OCI-LY1 (cell line): ENCODE data around the gene CGB2.

Experiments used
- H2AFZ ChIP-seq: fragments of 200-600 bp; sonication (generic), shearing (Covaris generic); 2 replicates; pipeline ENCODE4 v1.6.0; 2014; ENCODE audit warnings: antibody characterized with exemption, mild to moderate bottlenecking, low read length
- H3F3A ChIP-seq: fragments of 200-600 bp; sonication (generic), shearing (Covaris generic); 2 replicates; pipeline ENCODE4 v1.6.0; 2014; ENCODE audit warnings: mild to moderate bottlenecking, antibody characterized with exemption, low read length, moderate library complexity; ENCODE audit not compliant: insufficient read depth
- H3K27ac ChIP-seq: fragments of 200-600 bp; sonication (generic); 2 replicates; pipeline ENCODE4 v1.5.1; 2014; ENCODE audit warnings: low read length, mixed run types, mild to moderate bottlenecking, low read depth; ENCODE audit not compliant: poor library complexity, severe bottlenecking
- H3K27me3 ChIP-seq: fragments of 200-600 bp; sonication (generic); 2 replicates; pipeline ENCODE4 v1.6.0; 2014; ENCODE audit warnings: antibody characterized with exemption, mild to moderate bottlenecking, low read length, moderate library complexity; ENCODE audit not compliant: insufficient read depth
- H3K36me3 ChIP-seq: fragments of 200-600 bp; sonication (generic); 2 replicates; pipeline ENCODE4 v1.6.1; 2014; ENCODE audit warnings: mild to moderate bottlenecking, antibody characterized with exemption, low read length, moderate library complexity, mixed read lengths; ENCODE audit not compliant: insufficient read depth
- H3K4me1 ChIP-seq: fragments of 200-600 bp; sonication (generic); 2 replicates; pipeline ENCODE4 v1.5.1; 2014; ENCODE audit warnings: mild to moderate bottlenecking, low read length, moderate library complexity; ENCODE audit not compliant: insufficient read depth, severe bottlenecking
- H3K4me2 ChIP-seq: fragments of 200-600 bp; sonication (generic), shearing (Covaris generic); 2 replicates; pipeline ENCODE4 v1.6.1; 2014; ENCODE audit warnings: low read length
- H3K4me3 ChIP-seq: fragments of 200-600 bp; sonication (generic); 2 replicates; pipeline ENCODE4 v1.5.1; 2014; ENCODE audit warnings: low read length, low read depth, mild to moderate bottlenecking, mixed read lengths; ENCODE audit not compliant: poor library complexity, severe bottlenecking
- H3K79me2 ChIP-seq: fragments of 200-600 bp; shearing (Covaris generic); 2 replicates; pipeline ENCODE4 v1.6.1; 2016; ENCODE audit warnings: mixed run types, low read length, mixed read lengths; ENCODE audit not compliant: insufficient read depth
- H3K9ac ChIP-seq: fragments of 200-600 bp; sonication (generic), shearing (Covaris generic); 2 replicates; pipeline ENCODE4 v1.6.1; 2014; ENCODE audit warnings: mild to moderate bottlenecking, low read length, mixed read lengths
- H3K9me2 ChIP-seq: fragments of 200-600 bp; sonication (generic), shearing (Covaris generic); 2 replicates; pipeline ENCODE4 v1.6.1; 2014; ENCODE audit warnings: low read depth, mild to moderate bottlenecking, low read length, mixed read lengths
- H3K9me3 ChIP-seq: fragments of 200-600 bp; shearing (Covaris generic); 2 replicates; pipeline ENCODE4 v1.6.1; 2014; ENCODE audit warnings: low read length, mixed read lengths
- H4K20me1 ChIP-seq: fragments of 200-600 bp; sonication (generic), shearing (Covaris generic); 2 replicates; pipeline ENCODE4 v1.6.0; 2016; ENCODE audit warnings: mild to moderate bottlenecking, low read length; ENCODE audit not compliant: insufficient read depth
- EZH2 ChIP-seq: fragments of 200-600 bp; sonication (generic), shearing (Covaris generic); IDR thresholded peaks from 2 replicates; pipeline ENCODE4 v1.8.0; 2017; ENCODE audit warnings: borderline replicate concordance, mixed run types, mild to moderate bottlenecking, antibody characterized with exemption, low read length, moderate library complexity, mixed read lengths
- TF ChIP-seq, protein P1 (sequence below): fragments of 200-600 bp; sonication (generic), shearing (Covaris generic); IDR thresholded peaks from 2 replicates; pipeline ENCODE4 v1.5.1; 2017; ENCODE audit warnings: mild to moderate bottlenecking, antibody characterized with exemption, low read length, moderate library complexity, mixed read lengths

The CGB2 gene

GRCh38 chr19:48988860-48989259 is 42.8 kb upstream of the CGB2 start:
- Histone ChIP-seq H3K4me3 (no peak overlapping the region), H3K4me2 (no peak overlapping the region), H3K9ac (no peak overlapping the region), H3K79me2 (peaks cover 6% of the 10 kb centered on the region; the same call in 1 of the 2 replicates), H3K27me3 (no peaks in the 10 kb centered on the region), H4K20me1 (no peaks in the 10 kb centered on the region), H3K9me2 (no peaks in the 10 kb centered on the region), H3K4me1 (peaks cover 24% of the 10 kb centered on the region), H2AFZ (no peak overlapping the region), H3K36me3 (peaks cover 34% of the 10 kb centered on the region), H3K9me3 (no peaks in the 10 kb centered on the region), H3K27ac (no peak overlapping the region), H3F3A (no peaks in the 10 kb centered on the region)
- no peak for TF ChIP-seq EZH2
- TF ChIP-seq, protein P1, sequence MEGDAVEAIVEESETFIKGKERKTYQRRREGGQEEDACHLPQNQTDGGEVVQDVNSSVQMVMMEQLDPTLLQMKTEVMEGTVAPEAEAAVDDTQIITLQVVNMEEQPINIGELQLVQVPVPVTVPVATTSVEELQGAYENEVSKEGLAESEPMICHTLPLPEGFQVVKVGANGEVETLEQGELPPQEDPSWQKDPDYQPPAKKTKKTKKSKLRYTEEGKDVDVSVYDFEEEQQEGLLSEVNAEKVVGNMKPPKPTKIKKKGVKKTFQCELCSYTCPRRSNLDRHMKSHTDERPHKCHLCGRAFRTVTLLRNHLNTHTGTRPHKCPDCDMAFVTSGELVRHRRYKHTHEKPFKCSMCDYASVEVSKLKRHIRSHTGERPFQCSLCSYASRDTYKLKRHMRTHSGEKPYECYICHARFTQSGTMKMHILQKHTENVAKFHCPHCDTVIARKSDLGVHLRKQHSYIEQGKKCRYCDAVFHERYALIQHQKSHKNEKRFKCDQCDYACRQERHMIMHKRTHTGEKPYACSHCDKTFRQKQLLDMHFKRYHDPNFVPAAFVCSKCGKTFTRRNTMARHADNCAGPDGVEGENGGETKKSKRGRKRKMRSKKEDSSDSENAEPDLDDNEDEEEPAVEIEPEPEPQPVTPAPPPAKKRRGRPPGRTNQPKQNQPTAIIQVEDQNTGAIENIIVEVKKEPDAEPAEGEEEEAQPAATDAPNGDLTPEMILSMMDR, result no peak

DNA sequence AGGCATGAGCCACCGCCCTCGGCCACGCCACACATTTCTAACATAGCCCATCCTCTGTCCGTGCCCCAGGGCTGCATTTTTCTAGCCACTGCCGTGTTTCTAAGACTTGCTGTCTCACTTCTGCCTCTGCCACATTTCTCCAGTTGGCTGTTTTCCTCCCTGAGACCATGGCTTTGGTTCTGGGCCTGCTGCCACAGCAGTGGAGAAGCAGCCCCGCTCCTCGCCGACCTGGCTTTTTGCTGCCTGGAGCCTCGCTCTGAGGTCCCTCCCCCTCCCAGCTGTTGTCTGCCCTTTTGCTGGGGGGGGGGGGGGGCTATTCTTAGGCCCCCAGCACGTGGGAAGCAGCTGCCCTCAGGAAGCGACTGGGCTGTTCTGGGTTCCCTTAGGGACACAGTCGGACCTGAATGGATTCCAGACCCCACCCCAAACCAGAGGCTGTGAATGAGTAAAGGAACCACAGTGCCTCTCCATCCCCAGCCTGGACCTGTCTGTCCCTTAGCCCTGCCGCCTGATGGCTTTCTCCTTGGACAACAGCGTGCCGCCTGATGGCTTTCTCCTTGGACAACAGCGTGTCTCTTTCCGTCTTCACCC is 41.9 kb upstream of the CGB2 start:
- H3K4me2 ChIP-seq, result no peak overlapping the region
- no peak overlapping the region for H3K9ac ChIP-seq
- no peak overlapping the region for H3K27ac ChIP-seq
- no peak overlapping the region for H2AFZ ChIP-seq
- peaks cover 31% of the 10 kb centered on the region for H3K4me1 ChIP-seq
- no peak overlapping the region for H3K4me3 ChIP-seq
- TF ChIP-seq EZH2, result no peak
- TF ChIP-seq, protein P1, result no peak
- peaks cover 16% of the 10 kb centered on the region for H3K79me2 ChIP-seq
- no peaks in the 10 kb centered on the region for H3F3A ChIP-seq
- H3K27me3 ChIP-seq, result no peaks in the 10 kb centered on the region
- peaks cover 30% of the 10 kb centered on the region for H3K36me3 ChIP-seq
- H3K9me2 ChIP-seq, result no peaks in the 10 kb centered on the region
- no peaks in the 10 kb centered on the region for H3K9me3 ChIP-seq
- H4K20me1 ChIP-seq, result no peaks in the 10 kb centered on the region

- no peak overlapping the region for H2AFZ ChIP-seq
- peaks cover 24% of the 10 kb centered on the region for H3K36me3 ChIP-seq
- no peak overlapping the region for H3K9ac ChIP-seq
- H4K20me1 ChIP-seq, result no peaks in the 10 kb centered on the region
- H3K79me2 ChIP-seq, result peaks cover 22% of the 10 kb centered on the region
- H3K27ac ChIP-seq, result no peak overlapping the region
- no peaks in the 10 kb centered on the region for H3K27me3 ChIP-seq
- H3K9me2 ChIP-seq, result no peaks in the 10 kb centered on the region
- H3K4me1 ChIP-seq, result peaks cover 37% of the 10 kb centered on the region
- H3F3A ChIP-seq, result no peaks in the 10 kb centered on the region
- no peaks in the 10 kb centered on the region for H3K9me3 ChIP-seq
- no peak overlapping the region for H3K4me3 ChIP-seq
- no peak overlapping the region for H3K4me2 ChIP-seq
- TF ChIP-seq EZH2, result no peak
- TF ChIP-seq, protein P1, result no peak
Measured at GRCh38 chr19:48990400-48990799, 41.3 kb upstream of the CGB2 start.
